ENCODE results near the gene HIVEP3. TPM values are rescaled to one million over a fixed set of nuclear protein-coding genes. Genes with fewer than 3 reads are reported as not detected.

The HIVEP3 gene
- polyA plus RNA-seq (2012; ENCODE audit: insufficient read length, low read depth), result 22.4 TPM

- TF ChIP-seq REST (IDR thresholded peaks at IDR 0.05; ENCODE audit: insufficient read depth in 1 of 2, low read depth in 2 of 2, low read length in 2 of 2) (0 out of 4 replicates have a peak, but pooled peaks of 1 of the 2 experiments have one; percentile 23), TAF1 (IDR thresholded peaks at IDR 0.05; ENCODE audit: borderline replicate concordance, insufficient read depth, low read length) (peak; percentile 8; the same call in 1 of the 2 replicates), SIN3A (IDR thresholded peaks at IDR 0.05; ENCODE audit: borderline replicate concordance, insufficient read depth, low read length) (peak; percentile 97), FOXP2 (optimal IDR thresholded peaks at IDR 0.05; ENCODE audit: borderline replicate concordance, extremely low read depth, extremely low read length, insufficient read depth) (no peak), POLR2AphosphoS5 (IDR thresholded peaks at IDR 0.05; ENCODE audit: low read depth, low read length) (peak; percentile 25; the same call in 1 of the 2 replicates)
Measured at GRCh38 chr1:41918450-41919043, at the start of gene HIVEP3. HIVEP3 (minus strand) TSS chr1:41918922.

- no peak for TF ChIP-seq SIN3A (IDR thresholded peaks at IDR 0.05; ENCODE audit: borderline replicate concordance, insufficient read depth, low read length)
- no peak for TF ChIP-seq TAF1 (IDR thresholded peaks at IDR 0.05; ENCODE audit: borderline replicate concordance, insufficient read depth, low read length)
- TF ChIP-seq REST (IDR thresholded peaks at IDR 0.05; ENCODE audit: insufficient read depth in 1 of 2, low read depth in 2 of 2, low read length in 2 of 2), result no peak
Measured at GRCh38 chr1:41964400-41964799, 45.7 kb upstream of the HIVEP3 start.

- no peak for TF ChIP-seq POLR2AphosphoS5 (IDR thresholded peaks at IDR 0.05; ENCODE audit: low read depth, low read length)
Measured at GRCh38 chr1:41963636-41964035, 44.9 kb upstream of the HIVEP3 start.

- no peak for TF ChIP-seq FOXP2 (optimal IDR thresholded peaks at IDR 0.05; ENCODE audit: borderline replicate concordance, extremely low read depth, extremely low read length, insufficient read depth)
- TF ChIP-seq REST (IDR thresholded peaks at IDR 0.05; ENCODE audit: insufficient read depth in 1 of 2, low read depth in 2 of 2, low read length in 2 of 2), result no peak
- no peak for TF ChIP-seq POLR2AphosphoS5 (IDR thresholded peaks at IDR 0.05; ENCODE audit: low read depth, low read length)
- TF ChIP-seq SIN3A (IDR thresholded peaks at IDR 0.05; ENCODE audit: borderline replicate concordance, insufficient read depth, low read length), result no peak
- no peak for TF ChIP-seq TAF1 (IDR thresholded peaks at IDR 0.05; ENCODE audit: borderline replicate concordance, insufficient read depth, low read length)
Measured at GRCh38 chr1:41958015-41958673, 39.4 kb upstream of the HIVEP3 start.

- TF ChIP-seq TAF1 (IDR thresholded peaks at IDR 0.05; ENCODE audit: borderline replicate concordance, insufficient read depth, low read length) (no peak), FOXP2 (optimal IDR thresholded peaks at IDR 0.05; ENCODE audit: borderline replicate concordance, extremely low read depth, extremely low read length, insufficient read depth) (no peak), POLR2AphosphoS5 (IDR thresholded peaks at IDR 0.05; ENCODE audit: low read depth, low read length) (no peak)
Measured at GRCh38 chr1:41957568-41957967, 38.8 kb upstream of the HIVEP3 start.

- TF ChIP-seq POLR2AphosphoS5 (IDR thresholded peaks at IDR 0.05; ENCODE audit: low read depth, low read length), result peak; percentile 63; the same call in 1 of the 2 replicates
- peak; percentile 73; the same call in 1 of the 2 replicates for TF ChIP-seq SIN3A (IDR thresholded peaks at IDR 0.05; ENCODE audit: borderline replicate concordance, insufficient read depth, low read length)
- peak in 1 of 2 experiments; percentile 38; a peak in 1 of 4 replicates for TF ChIP-seq REST (IDR thresholded peaks at IDR 0.05; ENCODE audit: insufficient read depth in 1 of 2, low read depth in 2 of 2, low read length in 2 of 2)
- no peak for TF ChIP-seq TAF1 (IDR thresholded peaks at IDR 0.05; ENCODE audit: borderline replicate concordance, insufficient read depth, low read length)
- no peak for TF ChIP-seq FOXP2 (optimal IDR thresholded peaks at IDR 0.05; ENCODE audit: borderline replicate concordance, extremely low read depth, extremely low read length, insufficient read depth)
Measured at GRCh38 chr1:41955461-41956159, 36.9 kb upstream of the HIVEP3 start.
